ENCODE measurements around the gene MKNK2. TPM values are rescaled to one million over a fixed set of nuclear protein-coding genes. Genes with fewer than 3 reads are reported as not detected.

The MKNK2 gene
- total and polyA plus RNA-seq, 3 donors from 2014 or later, result 76.5 to 103 (median 93.0) TPM

DNA sequence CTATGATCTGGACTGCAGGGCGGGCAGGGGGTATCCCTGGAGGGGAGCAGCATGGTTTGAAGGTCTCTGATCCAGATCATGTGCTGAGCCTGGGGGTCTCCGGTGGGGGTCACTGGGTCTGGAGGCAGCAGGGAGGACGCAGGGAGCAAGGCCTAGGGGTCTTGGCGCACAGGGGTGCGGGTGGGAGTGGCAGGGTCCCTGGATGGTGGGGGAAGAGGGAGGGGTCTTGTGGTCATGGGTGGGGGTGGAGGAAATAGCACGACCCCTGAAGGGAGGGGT is 37.4 kb downstream of the MKNK2 start:
- intact Hi-C loops (cut with DNase I; ENCODE audit: low total_unique reads), result no loop called here
- no peaks in the 10 kb centered on the region for H3K27me3 ChIP-seq
- TF ChIP-seq, protein P1, sequence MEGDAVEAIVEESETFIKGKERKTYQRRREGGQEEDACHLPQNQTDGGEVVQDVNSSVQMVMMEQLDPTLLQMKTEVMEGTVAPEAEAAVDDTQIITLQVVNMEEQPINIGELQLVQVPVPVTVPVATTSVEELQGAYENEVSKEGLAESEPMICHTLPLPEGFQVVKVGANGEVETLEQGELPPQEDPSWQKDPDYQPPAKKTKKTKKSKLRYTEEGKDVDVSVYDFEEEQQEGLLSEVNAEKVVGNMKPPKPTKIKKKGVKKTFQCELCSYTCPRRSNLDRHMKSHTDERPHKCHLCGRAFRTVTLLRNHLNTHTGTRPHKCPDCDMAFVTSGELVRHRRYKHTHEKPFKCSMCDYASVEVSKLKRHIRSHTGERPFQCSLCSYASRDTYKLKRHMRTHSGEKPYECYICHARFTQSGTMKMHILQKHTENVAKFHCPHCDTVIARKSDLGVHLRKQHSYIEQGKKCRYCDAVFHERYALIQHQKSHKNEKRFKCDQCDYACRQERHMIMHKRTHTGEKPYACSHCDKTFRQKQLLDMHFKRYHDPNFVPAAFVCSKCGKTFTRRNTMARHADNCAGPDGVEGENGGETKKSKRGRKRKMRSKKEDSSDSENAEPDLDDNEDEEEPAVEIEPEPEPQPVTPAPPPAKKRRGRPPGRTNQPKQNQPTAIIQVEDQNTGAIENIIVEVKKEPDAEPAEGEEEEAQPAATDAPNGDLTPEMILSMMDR (IDR thresholded peaks at IDR 0.05), result no peak
- TF ChIP-seq POLR2A (IDR thresholded peaks at IDR 0.05), result no peak
- no peak overlapping the region for H3K4me3 ChIP-seq
- H3K36me3 ChIP-seq (ENCODE audit: low read depth, missing control alignments), result no peaks in the 10 kb centered on the region
- H3K9me3 ChIP-seq, result no peaks in the 10 kb centered on the region
- WGBS, 2 donors, result 81 to 86% methylated on average over 5 to 6 of the region's 6 CpGs
- peaks cover 9% of the 10 kb centered on the region for H3K4me1 ChIP-seq
- DNase-seq, result no peak
- no peak overlapping the region for H3K27ac ChIP-seq

DNA sequence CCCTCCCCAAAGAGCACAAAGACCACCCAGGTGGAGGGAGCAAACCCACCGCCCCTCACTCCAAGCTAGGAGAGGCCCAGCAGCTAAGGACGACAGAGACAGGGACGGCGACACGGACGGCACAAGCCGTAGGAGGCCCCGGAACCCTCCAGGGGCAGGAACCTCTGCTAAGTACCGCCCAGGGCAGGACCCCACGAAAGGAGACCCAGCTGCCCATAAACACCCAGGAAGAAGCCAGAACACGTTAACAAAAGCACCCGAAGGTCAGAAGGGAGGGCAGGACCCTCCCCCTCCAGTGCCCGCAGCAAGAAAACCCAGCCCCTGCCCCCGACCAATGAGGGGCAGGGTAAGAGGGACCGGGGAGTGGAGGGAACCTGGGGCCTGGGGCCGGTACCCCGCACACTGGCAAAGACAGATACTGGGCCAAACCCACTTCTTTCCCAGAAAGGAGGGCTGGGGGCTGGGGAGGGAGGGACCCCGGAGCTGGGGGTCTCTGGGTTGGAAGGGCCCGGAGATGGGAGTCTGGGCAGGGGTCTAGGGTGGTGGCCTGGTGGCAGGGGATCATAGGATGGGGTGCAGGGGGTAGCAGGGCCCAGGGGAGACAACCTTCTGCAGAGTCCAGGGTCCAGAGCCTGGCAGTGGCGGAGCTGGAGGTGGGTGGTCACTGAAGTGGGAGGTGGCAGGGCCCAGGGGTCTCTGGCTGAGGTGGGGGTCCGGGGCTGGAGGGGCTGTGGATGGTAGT is 37.9 kb downstream of the MKNK2 start:
- Histone ChIP-seq H3K9me3 (no peaks in the 10 kb centered on the region), H3K4me3 (no peak overlapping the region), H3K27ac (no peak overlapping the region), H3K4me1 (peaks cover 9% of the 10 kb centered on the region), H3K36me3 (ENCODE audit: low read depth, missing control alignments) (no peaks in the 10 kb centered on the region), H3K27me3 (no peaks in the 10 kb centered on the region)
- intact Hi-C loops (cut with DNase I; ENCODE audit: low total_unique reads), result no loop called here
- TF ChIP-seq, protein P1 (IDR thresholded peaks at IDR 0.05), result no peak
- no peak for TF ChIP-seq POLR2A (IDR thresholded peaks at IDR 0.05)
- no peak for DNase-seq
- whole genome bisulfite sequencing, 2 donors, result 72 to 96% methylated on average over 4 to 21 of the region's 21 CpGs

DNA sequence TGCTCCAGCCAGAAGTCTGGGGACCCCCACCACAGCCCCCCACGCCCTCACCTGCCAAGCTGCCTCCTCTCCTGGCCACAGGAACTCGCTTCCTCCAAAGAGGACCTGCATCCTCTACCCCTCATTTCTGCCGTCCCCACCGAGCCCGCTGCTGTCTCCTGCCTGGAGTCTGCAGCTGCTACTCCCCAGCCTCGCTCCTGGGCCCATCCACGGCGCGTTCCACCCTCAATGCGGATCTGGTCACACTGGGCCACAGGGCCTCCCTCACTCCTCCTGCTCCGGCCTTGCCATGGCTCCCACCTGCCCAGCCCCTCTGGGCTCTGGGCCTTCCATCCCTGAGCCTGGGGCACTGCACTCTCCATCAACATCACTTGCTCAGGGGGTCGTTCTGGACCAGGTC is 39.9 kb downstream of the MKNK2 start:
- no peak for DNase-seq
- Histone ChIP-seq H3K4me1 (peaks cover 9% of the 10 kb centered on the region), H3K27me3 (no peaks in the 10 kb centered on the region), H3K27ac (no peak overlapping the region), H3K9me3 (no peaks in the 10 kb centered on the region), H3K36me3 (ENCODE audit: low read depth, missing control alignments) (no peaks in the 10 kb centered on the region), H3K4me3 (no peak overlapping the region)
- 92 to 94% methylated on average over 12 of the region's 12 CpGs for WGBS, 2 donors
- intact Hi-C loops (cut with DNase I; ENCODE audit: low total_unique reads), result no loop called here
- TF ChIP-seq, protein P1 (IDR thresholded peaks at IDR 0.05), result no peak
- TF ChIP-seq POLR2A (IDR thresholded peaks at IDR 0.05), result no peak

DNA sequence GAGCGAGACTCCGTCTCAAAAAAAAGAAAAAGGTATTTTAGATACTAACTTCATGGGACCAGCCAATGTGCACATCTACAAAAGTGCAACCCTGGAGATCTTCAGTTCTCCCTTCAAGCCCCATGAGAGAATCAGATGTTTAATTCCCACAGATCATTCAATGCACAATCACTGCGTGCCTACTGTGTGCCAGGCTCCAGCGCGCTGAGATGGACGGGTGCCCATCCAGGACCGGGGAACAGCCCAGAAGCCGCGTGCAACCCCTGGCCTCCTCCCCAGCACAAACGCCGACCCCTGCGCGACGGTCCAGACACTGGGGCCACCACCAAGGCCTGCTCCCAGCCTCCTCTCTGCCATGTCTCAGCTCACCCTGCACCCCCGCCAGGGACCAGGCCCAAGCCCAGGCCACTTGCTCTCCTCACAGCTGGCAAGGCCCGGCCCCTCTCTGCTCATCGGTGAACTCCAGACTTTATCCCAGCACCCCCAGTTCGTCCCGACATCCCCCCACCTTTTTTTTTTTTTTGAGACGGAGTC is 40.8 kb downstream of the MKNK2 start:
- Histone ChIP-seq H3K4me1 (peaks cover 9% of the 10 kb centered on the region), H3K36me3 (ENCODE audit: low read depth, missing control alignments) (no peaks in the 10 kb centered on the region), H3K27ac (no peak overlapping the region), H3K9me3 (no peaks in the 10 kb centered on the region), H3K4me3 (no peak overlapping the region), H3K27me3 (no peaks in the 10 kb centered on the region)
- WGBS, 2 donors, result 91 to 92% methylated on average over 20 of the region's 20 CpGs
- DNase-seq, result no peak
- TF ChIP-seq POLR2A (IDR thresholded peaks at IDR 0.05), result no peak
- TF ChIP-seq, protein P1 (IDR thresholded peaks at IDR 0.05), result no peak
- intact Hi-C loops (cut with DNase I; ENCODE audit: low total_unique reads), result no loop called here

DNA sequence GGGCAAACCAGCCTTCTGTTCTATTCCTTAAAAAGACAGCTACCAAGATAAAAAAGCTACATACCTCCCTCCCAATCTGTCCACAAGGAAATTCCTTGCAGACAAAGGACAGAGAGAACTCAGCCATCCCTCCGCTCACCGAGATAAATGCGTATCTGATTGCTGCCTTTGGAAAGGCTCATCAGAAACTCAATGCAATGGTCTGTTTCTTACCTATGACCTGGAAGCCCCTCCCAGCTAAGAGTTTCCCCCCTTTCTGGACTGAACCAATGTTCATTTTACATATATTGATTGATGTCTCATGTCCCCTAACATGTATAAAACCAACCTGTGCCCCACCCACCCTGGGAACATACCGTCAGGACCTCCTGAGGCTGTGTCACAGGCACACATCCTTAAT is 47.2 kb downstream of the MKNK2 start:
- H3K9me3 ChIP-seq, result no peaks in the 10 kb centered on the region
- no peaks in the 10 kb centered on the region for H3K4me1 ChIP-seq
- no peaks in the 10 kb centered on the region for H3K36me3 ChIP-seq (ENCODE audit: low read depth, missing control alignments)
- H3K27ac ChIP-seq, result no peak overlapping the region
- no peak for DNase-seq
- TF ChIP-seq, protein P1 (IDR thresholded peaks at IDR 0.05), result no peak
- TF ChIP-seq POLR2A (IDR thresholded peaks at IDR 0.05), result no peak
- intact Hi-C loops (cut with DNase I; ENCODE audit: low total_unique reads), result no loop called here
- 53 to 62% methylated on average over 4 of the region's 4 CpGs for WGBS, 2 donors
- no peaks in the 10 kb centered on the region for H3K27me3 ChIP-seq
- H3K4me3 ChIP-seq, result no peak overlapping the region
